Endometrium (tissue), 2 donors: ENCODE results near the gene RASL11B.

Experiments used
- FAIRE-seq: peaks from 2 replicates; lab custom pipeline; 2012; peaks lifted over from hg19 to GRCh38; lab: Jason Lieb, UNC
- donor health status: control.
- donor health status: control.

The RASL11B gene

GRCh38 chr4:52874948-52875347 is 12.8 kb downstream of the RASL11B start:
- FAIRE-seq: no peak

GRCh38 chr4:52876069-52876468 is 14.0 kb downstream of the RASL11B start:
- FAIRE-seq: no peak

- FAIRE-seq: no peak
These were observed 14.9 kb downstream of the RASL11B start for GRCh38 chr4:52877036-52877435.

GRCh38 chr4:52877694-52878093 is 15.6 kb downstream of the RASL11B start:
- FAIRE-seq: no peak

- FAIRE-seq: no peak
These were observed 17.4 kb downstream of the RASL11B start for GRCh38 chr4:52879471-52879870.

- FAIRE-seq: no peak
These were observed 18.9 kb downstream of the RASL11B start for GRCh38 chr4:52880994-52881393.

- no peak for FAIRE-seq
These were observed 21.1 kb downstream of the RASL11B start for GRCh38 chr4:52883183-52883621.

GRCh38 chr4:52883707-52884669 is 21.9 kb downstream of the RASL11B start:
- FAIRE-seq: no peak

GRCh38 chr4:52884994-52885393 is 22.9 kb downstream of the RASL11B start:
- FAIRE-seq: no peak

GRCh38 chr4:52889354-52889753 is 27.2 kb downstream of the RASL11B start:
- no peak for FAIRE-seq

GRCh38 chr4:52889778-52890520 is 27.8 kb downstream of the RASL11B start:
- FAIRE-seq: no peak

GRCh38 chr4:52890521-52890791 is 28.3 kb downstream of the RASL11B start:
- no peak for FAIRE-seq

- FAIRE-seq: no peak
These were observed 29.6 kb downstream of the RASL11B start for GRCh38 chr4:52891743-52892142.

GRCh38 chr4:52892880-52893279 is 30.8 kb downstream of the RASL11B start:
- no peak for FAIRE-seq

GRCh38 chr4:52894443-52894842 is 32.3 kb downstream of the RASL11B start:
- FAIRE-seq: no peak

- no peak for FAIRE-seq
These were observed 41.2 kb downstream of the RASL11B start for GRCh38 chr4:52903273-52903672.

- no peak for FAIRE-seq
These were observed 42.3 kb downstream of the RASL11B start for GRCh38 chr4:52904421-52904820.

GRCh38 chr4:52907510-52907909 is 45.4 kb downstream of the RASL11B start:
- no peak for FAIRE-seq

GRCh38 chr4:52910115-52910514 is 48.0 kb downstream of the RASL11B start:
- no peak for FAIRE-seq

GRCh38 chr4:52911684-52912294 is 49.7 kb downstream of the RASL11B start:
- peak; percentile 21 for FAIRE-seq

- FAIRE-seq: no peak
These were observed 50.5 kb downstream of the RASL11B start for GRCh38 chr4:52912608-52913007.

GRCh38 chr4:52914051-52914605 is 52.0 kb downstream of the RASL11B start:
- no peak for FAIRE-seq

GRCh38 chr4:52915191-52915590 is 53.1 kb downstream of the RASL11B start:
- no peak for FAIRE-seq
